Fibroblast of skin of right quadriceps (primary cell): ENCODE data around the gene NRP1.
A peak's percentile ranks its signal among the peaks of the same experiment; 100 is the strongest.
"Not testable (repeated sequence)": the region's sequence is repeated elsewhere in the genome, so short reads cannot be mapped to it uniquely, and the experiment has no call there.

Source experiments
- DNase-seq: peaks from one replicate; pipeline ENCODE4 v3.0.0-alpha.2; 2013

NRP1 gene

GRCh38 chr10:33142295-33142694 is 192.2 kb downstream of the NRP1 start:
- no peak for DNase-seq

GRCh38 chr10:33141251-33141650 is 193.2 kb downstream of the NRP1 start:
- DNase-seq, result no peak

GRCh38 chr10:33139181-33139646 is 195.3 kb downstream of the NRP1 start:
- no peak for DNase-seq

- DNase-seq, result not testable (repeated sequence)
These were observed 195.8 kb downstream of the NRP1 start for GRCh38 chr10:33138686-33139085.

GRCh38 chr10:33137356-33138005 is 197.0 kb downstream of the NRP1 start:
- DNase-seq, result no peak

GRCh38 chr10:33136781-33137180 is 197.7 kb downstream of the NRP1 start:
- DNase-seq, result peak; percentile 86

- peak; percentile 75 for DNase-seq
These were observed 198.2 kb downstream of the NRP1 start for GRCh38 chr10:33136271-33136670.

- DNase-seq, result peak; percentile 79
These were observed 200.3 kb downstream of the NRP1 start for GRCh38 chr10:33134011-33134751.

GRCh38 chr10:33133557-33133956 is 200.9 kb downstream of the NRP1 start:
- DNase-seq, result no peak

- DNase-seq, result no peak
These were observed 201.8 kb downstream of the NRP1 start for GRCh38 chr10:33132626-33133025.

- peak; percentile 94 for DNase-seq
These were observed 204.5 kb downstream of the NRP1 start for GRCh38 chr10:33129996-33130386.

- DNase-seq, result peak; percentile 98
These were observed 205.1 kb downstream of the NRP1 start for GRCh38 chr10:33129141-33129995.

- DNase-seq, result no peak
These were observed 206.8 kb downstream of the NRP1 start for GRCh38 chr10:33127622-33128021.
